Mesenchymal stem cell (in vitro differentiated cells and primary cell): ENCODE data around the gene TMEM260.

Source experiments
- DNase-seq: peaks from one replicate; pipeline ENCODE4 v3.0.0-alpha.2; 2013
- H2AFZ ChIP-seq: one replicate; pipeline ENCODE4 v1.6.1; 2013; ENCODE audit warnings: low read depth, mild to moderate bottlenecking, control low read depth, inconsistent platforms, low read length, moderate library complexity
- H2AK5ac ChIP-seq: 2 replicates; pipeline ENCODE4 v1.6.1; 2013; ENCODE audit warnings: low read length, moderate library complexity, mild to moderate bottlenecking, inconsistent platforms; ENCODE audit not compliant: severe bottlenecking
- H2BK120ac ChIP-seq: one replicate; pipeline ENCODE4 v1.6.1; 2013; ENCODE audit warnings: low read depth, mild to moderate bottlenecking, inconsistent platforms, low read length, moderate library complexity
- H2BK12ac ChIP-seq, 2 experiments: one replicate each; pipeline ENCODE4 v1.6.1; 2013; ENCODE audit warnings: inconsistent platforms in 2 of 2, low read length in 2 of 2, mild to moderate bottlenecking in 2 of 2, moderate library complexity in 2 of 2, control low read depth in 1 of 2
- H2BK15ac ChIP-seq: one replicate; pipeline ENCODE4 v1.6.1; 2013; ENCODE audit warnings: mild to moderate bottlenecking, low read depth, inconsistent platforms; ENCODE audit not compliant: poor library complexity, severe bottlenecking
- H2BK5ac ChIP-seq: 2 replicates; pipeline ENCODE4 v1.6.1; 2013; ENCODE audit warnings: low read depth, mild to moderate bottlenecking, low read length, control low read depth, inconsistent platforms; ENCODE audit not compliant: poor library complexity, severe bottlenecking
- H3K14ac ChIP-seq, 2 experiments: one replicate each; pipeline ENCODE4 v1.6.1; 2013; ENCODE audit warnings: inconsistent platforms in 2 of 2, low read length in 2 of 2, control low read depth in 1 of 2, mild to moderate bottlenecking in 1 of 2, moderate library complexity in 1 of 2
- H3K18ac ChIP-seq, 2 experiments: one replicate each; pipeline ENCODE4 v1.6.1; 2013; ENCODE audit warnings: inconsistent platforms in 2 of 2, low read length in 2 of 2, control low read depth in 1 of 2, low read depth in 1 of 2, mild to moderate bottlenecking in 1 of 2
- H3K23ac ChIP-seq, 2 experiments: one replicate each; pipeline ENCODE4 v1.6.1; 2013; ENCODE audit warnings: inconsistent platforms in 2 of 2, low read length in 2 of 2, mild to moderate bottlenecking in 2 of 2, moderate library complexity in 2 of 2, control low read depth in 1 of 2
- H3K27ac ChIP-seq: 2 replicates; pipeline ENCODE4 v1.5.1; 2013; ENCODE audit warnings: mild to moderate bottlenecking, moderate library complexity, low read length, control low read depth, inconsistent platforms; ENCODE audit not compliant: poor library complexity, severe bottlenecking
- H3K27me3 ChIP-seq, 2 experiments: 2 replicates each; pipeline versions ENCODE4 v1.6.1 to v1.7.0; 2013; ENCODE audit warnings: low read length in 2 of 2, mild to moderate bottlenecking in 2 of 2, moderate library complexity in 2 of 2, control low read depth in 1 of 2, inconsistent platforms in 1 of 2; ENCODE audit not compliant: control insufficient read depth in 1 of 2, insufficient read depth in 1 of 2
- H3K36me3 ChIP-seq, 2 experiments: 2 replicates each; pipeline versions ENCODE4 v1.6.1 to v1.7.0; 2013; ENCODE audit warnings: low read length in 2 of 2, control low read depth in 1 of 2, inconsistent platforms in 1 of 2, low read depth in 1 of 2, mild to moderate bottlenecking in 1 of 2; ENCODE audit not compliant: insufficient read depth in 2 of 2, control insufficient read depth in 1 of 2
- H3K4ac ChIP-seq, 2 experiments: one replicate each; pipeline ENCODE4 v1.6.1; 2013; ENCODE audit warnings: inconsistent platforms in 2 of 2, low read length in 2 of 2, mild to moderate bottlenecking in 2 of 2, moderate library complexity in 2 of 2, control low read depth in 1 of 2, low read depth in 1 of 2
- H3K4me1 ChIP-seq: 2 replicates; pipeline ENCODE4 v1.6.1; 2013; ENCODE audit warnings: low read depth, low read length, control low read depth; ENCODE audit not compliant: control insufficient read depth, insufficient read depth
- H3K4me2 ChIP-seq: 2 replicates; pipeline ENCODE4 v1.6.1; 2013; ENCODE audit warnings: low read length, mild to moderate bottlenecking, inconsistent platforms; ENCODE audit not compliant: poor library complexity, severe bottlenecking
- H3K4me3 ChIP-seq, 2 experiments: 2 replicates each; pipeline versions ENCODE4 v1.5.1 to v1.7.0; 2013; ENCODE audit warnings: low read length in 2 of 2, mild to moderate bottlenecking in 2 of 2, control low read depth in 1 of 2, low read depth in 1 of 2; ENCODE audit not compliant: insufficient read depth in 1 of 2
- H3K79me1 ChIP-seq: replicated peaks from 2 replicates; pipeline ENCODE4 v1.6.1; 2013; ENCODE audit warnings: mild to moderate bottlenecking, control low read depth, low read length, inconsistent platforms; ENCODE audit not compliant: poor library complexity, severe bottlenecking
- H3K9ac ChIP-seq: 2 replicates; pipeline ENCODE4 v1.7.0; 2013; ENCODE audit warnings: mild to moderate bottlenecking, low read length, moderate library complexity
- H3K9me3 ChIP-seq: 2 replicates; pipeline ENCODE4 v1.7.0; 2013; ENCODE audit warnings: mild to moderate bottlenecking, low read length; ENCODE audit not compliant: control insufficient read depth
- H4K8ac ChIP-seq: one replicate; pipeline ENCODE4 v1.6.1; 2013; ENCODE audit warnings: inconsistent platforms, mild to moderate bottlenecking, low read length, moderate library complexity
- H4K91ac ChIP-seq: one replicate; pipeline ENCODE4 v1.6.1; 2013; ENCODE audit warnings: mild to moderate bottlenecking, low read length, inconsistent platforms
- WGBS: methylation state at CpG from one replicate; pipeline ENCODE4 v1.1.7; 2013; ENCODE audit warnings: mixed read lengths; 5-methylcytosine and 5-hydroxymethylcytosine counted together

The TMEM260 gene

DNA sequence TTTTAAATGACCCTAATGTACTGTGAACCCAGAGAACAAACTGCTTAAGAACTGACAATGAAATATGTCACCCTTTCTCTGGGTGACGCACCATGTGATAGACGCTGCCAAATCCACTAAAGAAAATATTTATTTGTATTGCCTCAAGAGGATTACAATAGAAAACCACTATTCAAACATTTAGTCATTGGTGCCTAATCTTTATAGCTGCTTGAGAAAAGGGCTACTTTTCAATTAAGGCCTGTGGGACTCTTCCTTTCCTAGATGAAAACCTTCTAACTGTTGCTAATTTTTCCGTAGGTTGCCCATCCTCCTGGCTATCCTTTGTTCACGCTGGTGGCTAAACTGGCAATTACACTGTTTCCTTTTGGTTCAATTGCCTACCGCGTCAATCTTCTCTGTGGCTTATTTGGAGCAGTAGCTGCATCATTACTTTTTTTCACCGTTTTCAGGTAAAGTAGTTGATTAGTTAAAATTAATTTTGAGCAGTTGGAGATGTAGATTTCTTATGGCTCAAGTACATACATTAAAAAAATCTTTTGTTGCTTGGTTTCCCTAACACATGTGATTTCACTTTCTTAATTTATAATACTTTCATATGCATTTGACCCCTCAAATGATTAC is 6.0 kb downstream of the TMEM260 start:
- Histone ChIP-seq H2BK15ac (no peak overlapping the region), H3K14ac (no peak overlapping the region), H3K79me1 (peaks cover 18% of the 10 kb centered on the region), H4K8ac (no peak overlapping the region), H2BK120ac (no peak overlapping the region), H3K36me3 (peaks cover 0 to 40% of the 10 kb centered on the region in 2 experiments), H2AK5ac (no peak overlapping the region), H3K23ac (no peak overlapping the region), H4K91ac (no peak overlapping the region), H3K9me3 (no peaks in the 10 kb centered on the region), H2AFZ (no peak overlapping the region), H2BK5ac (no peak overlapping the region), H2BK12ac (no peak overlapping the region), H3K27me3 (no peaks in the 10 kb centered on the region), H3K4me1 (peaks cover 2% of the 10 kb centered on the region), H3K4me2 (no peak overlapping the region), H3K18ac (no peak overlapping the region), H3K4me3 (no peak overlapping the region), H3K9ac (no peak overlapping the region), H3K27ac (no peak overlapping the region), H3K4ac (no peak overlapping the region)
- no peak for DNase-seq
- 76% methylated on average over 6 of the region's 7 CpGs for WGBS

DNA sequence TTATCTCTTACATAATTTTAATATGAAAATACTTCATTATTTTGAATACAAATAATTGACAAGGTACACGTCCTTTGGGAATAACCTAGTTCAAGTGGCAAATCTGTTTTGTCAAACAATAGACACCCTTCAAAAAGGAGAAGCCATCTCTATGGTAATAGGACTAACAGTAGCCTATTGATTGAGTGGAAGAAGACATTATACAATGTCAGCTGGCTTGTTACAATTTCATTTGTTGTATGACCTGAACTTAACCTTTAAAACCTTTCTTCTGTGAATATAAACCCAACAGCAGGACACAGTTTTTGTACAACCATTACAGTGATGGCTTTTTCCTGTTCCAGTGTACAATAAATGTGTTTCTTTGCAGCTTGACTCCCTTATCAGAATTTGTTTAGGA is 8.1 kb downstream of the TMEM260 start:
- no peaks in the 10 kb centered on the region for H3K27me3 ChIP-seq
- WGBS: no CpG with 5 or more reads among the region's 1 CpG

DNA sequence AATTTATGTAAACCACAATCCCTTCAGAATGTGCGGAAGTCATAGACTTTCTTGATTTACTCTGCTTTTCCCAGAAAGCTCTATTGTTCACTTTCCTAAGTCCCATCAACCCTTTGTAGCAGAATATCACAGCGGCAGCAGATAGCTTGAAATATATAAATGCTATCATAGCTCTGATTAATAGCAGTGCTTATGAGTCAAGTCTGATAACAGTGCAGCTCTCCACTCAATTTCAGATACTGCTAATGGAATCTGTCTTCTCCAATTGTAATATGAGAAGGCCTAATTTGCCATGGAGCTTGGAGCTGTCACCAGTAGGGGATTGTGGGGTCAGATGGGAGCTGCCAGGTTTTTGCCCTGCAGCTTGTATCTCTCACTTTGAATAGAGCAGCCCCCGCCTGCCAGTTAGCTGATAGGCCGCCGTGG is 10.9 kb downstream of the TMEM260 start:
- H2AK5ac ChIP-seq: no peak overlapping the region
- no peak overlapping the region for H3K4me3 ChIP-seq
- H2BK15ac ChIP-seq: no peak overlapping the region
- H4K8ac ChIP-seq: no peak overlapping the region
- H3K4me2 ChIP-seq: no peak overlapping the region
- H3K9ac ChIP-seq: no peak overlapping the region
- no peak overlapping the region for H3K4ac ChIP-seq
- H3K14ac ChIP-seq: no peak overlapping the region
- no peak overlapping the region for H2AFZ ChIP-seq
- H3K23ac ChIP-seq: no peak overlapping the region
- no peak overlapping the region for H4K91ac ChIP-seq
- WGBS: 100% methylated on average over 1 of the region's 5 CpGs
- no peak overlapping the region for H2BK12ac ChIP-seq
- H3K4me1 ChIP-seq: no peaks in the 10 kb centered on the region
- no peak overlapping the region for H2BK120ac ChIP-seq
- no peaks in the 10 kb centered on the region for H3K9me3 ChIP-seq
- H3K18ac ChIP-seq: no peak overlapping the region
- H3K27ac ChIP-seq: no peak overlapping the region
- H3K36me3 ChIP-seq: peaks cover 0 to 54% of the 10 kb centered on the region in 2 experiments
- no peaks in the 10 kb centered on the region for H3K27me3 ChIP-seq
- peaks cover 5% of the 10 kb centered on the region for H3K79me1 ChIP-seq
- no peak overlapping the region for H2BK5ac ChIP-seq
- DNase-seq: no peak

More for the DNA sequence above, 8.1 kb downstream of the TMEM260 start:
- no peak overlapping the region for H3K18ac ChIP-seq
- no peak for DNase-seq
- H3K4me3 ChIP-seq: no peak overlapping the region
- H2BK5ac ChIP-seq: no peak overlapping the region
- H3K23ac ChIP-seq: no peak overlapping the region
- H2BK120ac ChIP-seq: no peak overlapping the region
- H2AK5ac ChIP-seq: no peak overlapping the region
- H3K27ac ChIP-seq: no peak overlapping the region
- H4K8ac ChIP-seq: no peak overlapping the region
- H2AFZ ChIP-seq: no peak overlapping the region
- H4K91ac ChIP-seq: no peak overlapping the region
- no peak overlapping the region for H2BK15ac ChIP-seq
- no peak overlapping the region for H3K14ac ChIP-seq
- H3K9me3 ChIP-seq: no peaks in the 10 kb centered on the region
- H3K36me3 ChIP-seq: peaks cover 0 to 49% of the 10 kb centered on the region in 2 experiments
- no peak overlapping the region for H3K9ac ChIP-seq
- H3K4me2 ChIP-seq: no peak overlapping the region
- H3K4ac ChIP-seq: no peak overlapping the region
- H2BK12ac ChIP-seq: no peak overlapping the region
- peaks cover 12% of the 10 kb centered on the region for H3K79me1 ChIP-seq
- H3K4me1 ChIP-seq: no peaks in the 10 kb centered on the region

DNA sequence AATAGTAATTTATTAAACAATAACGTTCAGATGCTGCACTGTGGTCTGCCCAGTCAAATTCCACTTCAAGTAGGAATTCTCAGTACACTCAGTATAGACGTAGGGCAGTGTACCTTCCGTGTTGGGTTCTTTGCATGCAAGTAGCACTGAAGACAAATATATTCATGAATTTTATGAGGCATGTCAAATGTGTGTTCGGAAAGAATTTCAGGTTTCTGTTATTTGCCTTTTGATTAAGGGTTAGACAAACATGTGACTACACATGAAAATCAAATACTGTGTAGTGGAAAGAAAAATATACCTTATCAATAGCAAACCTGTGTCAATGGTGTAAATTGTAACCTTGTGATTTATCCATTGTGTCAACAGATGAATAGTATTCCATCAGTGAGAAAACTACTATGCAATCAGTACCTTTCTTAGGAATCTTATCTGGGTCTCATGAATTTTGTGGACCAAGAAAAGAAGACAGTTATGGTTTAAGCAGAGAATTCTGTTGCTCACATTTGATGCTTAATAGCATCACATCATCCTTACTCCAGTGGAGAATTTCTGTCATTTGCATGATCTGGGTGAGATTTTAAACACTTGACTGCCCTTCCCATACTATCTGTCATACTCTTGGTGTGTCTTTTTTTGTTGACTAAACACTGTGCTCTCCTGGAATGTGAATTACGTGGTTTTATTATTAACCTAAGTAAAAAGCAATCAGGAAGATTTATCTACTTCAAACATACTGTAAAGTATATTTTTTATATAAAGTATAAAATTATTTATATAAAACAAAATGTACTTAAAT is 13.3 kb downstream of the TMEM260 start:
- WGBS: 93% methylated on average over 4 of the region's 5 CpGs
- H3K9me3 ChIP-seq: no peaks in the 10 kb centered on the region
- H3K9ac ChIP-seq: no peak overlapping the region
- H3K4ac ChIP-seq: no peak overlapping the region
- no peak overlapping the region for H3K27ac ChIP-seq
- DNase-seq: no peak
- no peak overlapping the region for H3K4me2 ChIP-seq
- no peak overlapping the region for H4K91ac ChIP-seq
- no peak overlapping the region for H4K8ac ChIP-seq
- H3K27me3 ChIP-seq: no peaks in the 10 kb centered on the region
- no peak overlapping the region for H2BK15ac ChIP-seq
- H3K4me3 ChIP-seq: no peak overlapping the region
- no peak overlapping the region for H3K23ac ChIP-seq
- no peak overlapping the region for H2BK5ac ChIP-seq
- no peak overlapping the region for H2AK5ac ChIP-seq
- peaks cover 0 to 36% of the 10 kb centered on the region in 2 experiments for H3K36me3 ChIP-seq
- no peaks in the 10 kb centered on the region for H3K4me1 ChIP-seq
- no peak overlapping the region for H2BK120ac ChIP-seq
- peaks cover 4% of the 10 kb centered on the region for H3K79me1 ChIP-seq
- H3K18ac ChIP-seq: no peak overlapping the region
- no peak overlapping the region for H3K14ac ChIP-seq
- no peak overlapping the region for H2BK12ac ChIP-seq
- H2AFZ ChIP-seq: no peak overlapping the region
